GM12873 (cell line): ENCODE measurements around the gene CEP112.

Experiments used
- TF ChIP-seq, protein P1 (sequence below): IDR thresholded peaks from 2 replicates; pipeline ENCODE4 v1.5.1; 2012; ENCODE audit warnings: low read depth, mild to moderate bottlenecking, moderate library complexity, low read length, control low read depth; ENCODE audit not compliant: insufficient read depth; ENCODE audit errors: missing control alignments

CEP112 gene

DNA sequence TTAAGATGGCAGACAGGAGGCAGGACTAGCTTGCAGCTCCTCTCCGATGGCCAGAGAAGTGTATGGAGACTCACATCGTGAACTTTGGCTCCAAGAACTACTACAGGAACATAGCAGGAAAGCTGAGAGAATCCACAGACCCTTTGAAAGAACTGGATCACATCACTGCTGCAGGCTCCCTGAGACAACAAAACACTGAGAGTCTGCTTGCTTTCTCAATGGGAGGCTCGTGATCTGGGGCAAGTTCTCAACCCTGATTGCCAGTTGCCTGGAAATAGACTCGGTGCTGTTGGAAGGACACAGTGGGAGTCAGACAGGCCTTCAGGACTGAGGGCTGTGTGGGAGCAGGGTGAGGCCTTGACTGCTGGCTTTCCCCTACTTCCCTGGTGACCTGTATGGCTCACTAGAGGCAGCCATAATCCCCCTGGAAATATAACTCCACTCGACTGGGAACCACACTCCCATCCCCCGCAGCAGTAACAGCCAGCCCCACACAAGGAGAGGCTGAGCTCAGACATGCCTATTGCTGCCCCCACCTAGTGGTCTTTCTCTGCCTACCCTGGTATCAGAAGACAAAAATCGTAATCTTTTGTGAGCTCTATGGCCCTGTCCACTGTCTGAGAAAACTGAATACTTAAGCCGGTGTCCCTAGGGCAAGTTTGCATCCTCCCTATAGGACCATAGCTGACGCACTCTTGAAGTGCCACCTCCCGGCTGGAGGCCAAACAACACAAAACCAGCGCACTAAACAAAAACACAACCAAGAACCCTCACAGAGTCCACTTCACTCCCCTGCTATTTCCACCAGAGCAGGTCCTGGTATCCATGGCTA is 238.4 kb downstream of the CEP112 start:
- TF ChIP-seq, protein P1, sequence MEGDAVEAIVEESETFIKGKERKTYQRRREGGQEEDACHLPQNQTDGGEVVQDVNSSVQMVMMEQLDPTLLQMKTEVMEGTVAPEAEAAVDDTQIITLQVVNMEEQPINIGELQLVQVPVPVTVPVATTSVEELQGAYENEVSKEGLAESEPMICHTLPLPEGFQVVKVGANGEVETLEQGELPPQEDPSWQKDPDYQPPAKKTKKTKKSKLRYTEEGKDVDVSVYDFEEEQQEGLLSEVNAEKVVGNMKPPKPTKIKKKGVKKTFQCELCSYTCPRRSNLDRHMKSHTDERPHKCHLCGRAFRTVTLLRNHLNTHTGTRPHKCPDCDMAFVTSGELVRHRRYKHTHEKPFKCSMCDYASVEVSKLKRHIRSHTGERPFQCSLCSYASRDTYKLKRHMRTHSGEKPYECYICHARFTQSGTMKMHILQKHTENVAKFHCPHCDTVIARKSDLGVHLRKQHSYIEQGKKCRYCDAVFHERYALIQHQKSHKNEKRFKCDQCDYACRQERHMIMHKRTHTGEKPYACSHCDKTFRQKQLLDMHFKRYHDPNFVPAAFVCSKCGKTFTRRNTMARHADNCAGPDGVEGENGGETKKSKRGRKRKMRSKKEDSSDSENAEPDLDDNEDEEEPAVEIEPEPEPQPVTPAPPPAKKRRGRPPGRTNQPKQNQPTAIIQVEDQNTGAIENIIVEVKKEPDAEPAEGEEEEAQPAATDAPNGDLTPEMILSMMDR: no peak

DNA sequence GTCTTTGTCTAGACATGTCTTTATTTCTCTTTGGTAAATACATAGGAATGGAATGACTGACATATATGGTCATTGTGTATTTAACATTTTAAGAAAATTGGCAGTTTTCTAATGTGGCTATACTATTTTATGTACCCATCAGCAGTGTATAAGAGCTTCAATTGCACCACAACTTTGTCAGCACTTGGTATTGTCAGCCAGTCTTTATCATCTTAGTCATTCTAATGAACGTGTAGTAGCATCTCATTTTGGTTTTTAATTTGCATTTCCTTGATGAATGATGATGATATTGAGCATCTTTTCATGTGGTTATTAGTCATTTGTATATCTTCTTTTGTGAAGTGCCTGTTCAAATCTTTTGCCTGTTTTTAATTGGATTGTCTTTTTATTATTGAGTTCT is 239.3 kb downstream of the CEP112 start:
- TF ChIP-seq, protein P1: no peak

DNA sequence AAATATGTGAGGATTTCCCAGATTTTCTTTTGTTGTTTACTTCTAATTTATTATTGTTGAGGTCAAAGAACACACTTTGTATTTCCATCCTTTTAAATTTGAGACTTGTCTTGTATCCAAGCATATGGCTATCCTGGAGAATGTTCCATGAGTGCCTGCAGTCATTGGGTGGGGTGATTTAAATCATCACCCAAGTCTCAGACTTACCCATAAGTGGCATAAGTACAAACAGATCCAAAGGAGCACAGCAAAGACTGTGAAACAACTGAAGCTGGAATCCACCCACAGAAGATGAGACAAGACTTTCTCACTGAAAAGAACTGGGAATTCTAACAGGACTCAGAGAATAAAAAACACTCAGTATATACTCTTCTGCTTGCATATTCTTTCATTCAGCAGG is 239.9 kb downstream of the CEP112 start:
- TF ChIP-seq, protein P1: no peak

DNA sequence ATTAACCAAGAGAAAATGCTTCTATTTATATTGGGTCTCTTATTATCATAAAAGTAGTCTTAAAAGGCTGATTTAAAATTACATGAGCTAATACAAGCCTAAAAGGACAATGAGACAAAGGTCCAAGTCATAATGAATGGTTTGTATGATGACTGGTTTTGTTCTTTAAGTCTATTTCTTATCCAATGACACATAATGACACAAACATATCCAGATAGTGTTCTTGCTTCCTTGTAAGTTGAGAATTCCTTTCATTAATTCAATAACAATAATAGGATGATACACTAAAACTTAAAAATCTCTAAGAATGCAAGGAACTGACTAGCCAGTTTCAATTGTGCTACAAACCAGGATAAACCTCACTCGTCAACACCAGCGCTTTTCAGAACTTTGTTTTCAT is 244.1 kb downstream of the CEP112 start:
- TF ChIP-seq, protein P1: no peak

DNA sequence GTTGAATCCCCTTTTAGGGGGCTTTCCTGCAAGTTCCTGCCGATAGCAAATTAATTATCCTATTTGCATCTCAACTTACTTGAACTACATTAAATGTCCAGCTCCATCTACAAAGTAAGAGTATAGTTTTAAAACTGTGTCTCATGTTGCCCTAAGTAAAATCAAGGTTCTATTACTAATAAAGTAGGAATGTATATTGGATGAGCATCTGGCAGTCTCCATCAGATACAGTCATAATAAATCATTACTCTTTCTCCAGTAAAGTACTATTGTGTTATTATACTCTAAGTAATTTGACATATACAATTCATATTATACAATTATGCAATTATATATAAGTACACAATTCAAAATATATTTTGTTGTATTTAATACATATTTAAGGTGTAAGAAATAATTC is 249.3 kb downstream of the CEP112 start:
- TF ChIP-seq, protein P1: no peak

DNA sequence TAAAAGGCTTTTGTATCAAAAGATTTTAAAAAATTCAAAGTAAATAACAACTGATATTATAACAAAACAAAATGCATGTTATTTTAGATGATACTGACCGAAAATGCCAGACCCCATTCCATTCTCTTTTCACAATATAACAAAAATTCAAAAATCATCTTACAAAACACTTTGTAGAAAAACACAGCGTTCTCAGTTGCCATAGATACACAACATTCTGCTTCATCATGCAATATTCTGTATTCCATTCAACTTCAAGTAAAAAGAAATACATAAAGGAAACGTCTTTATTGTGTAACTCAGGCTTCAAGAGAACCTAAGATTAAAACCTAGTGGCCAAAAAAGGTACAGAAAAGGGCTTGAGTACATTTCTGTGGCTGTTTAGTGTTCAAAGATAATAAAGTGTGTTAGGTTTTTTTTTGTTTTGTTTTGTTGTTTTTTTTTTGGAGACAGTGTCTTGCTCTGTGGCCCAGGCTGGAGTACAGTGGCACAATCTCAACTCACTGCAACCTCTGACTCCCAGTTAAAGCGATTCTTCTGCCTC is 250.5 kb downstream of the CEP112 start:
- TF ChIP-seq, protein P1: no peak

DNA sequence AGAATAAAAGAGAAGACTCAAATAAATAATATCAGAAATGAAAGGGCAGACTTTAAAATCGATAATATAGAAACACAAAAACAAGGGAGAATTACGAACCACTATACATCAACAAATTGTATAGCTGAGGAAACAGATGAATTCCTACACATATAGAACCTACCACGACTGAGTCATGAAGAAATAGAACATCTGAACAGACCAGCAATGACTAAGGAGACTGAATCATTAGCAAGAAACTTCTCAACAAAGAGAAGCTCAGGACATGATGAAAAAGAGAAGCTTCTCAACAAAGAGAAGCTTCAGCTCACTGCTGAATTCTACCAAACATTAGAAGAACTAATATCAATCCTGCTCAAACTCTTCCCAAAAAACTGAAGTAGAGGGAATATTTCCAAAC is 255.9 kb downstream of the CEP112 start:
- TF ChIP-seq, protein P1: no peak
